Measurements from ENCODE around the gene EPS8L3. TPM values are rescaled to one million over a fixed set of nuclear protein-coding genes. Genes with fewer than 3 reads are reported as not detected.
A peak's percentile ranks its signal among the peaks of the same experiment; 100 is the strongest.

The EPS8L3 gene
- total RNA-seq, 4 donors from 2014 or later = 1.4 TPM; not detected in 3

DNA sequence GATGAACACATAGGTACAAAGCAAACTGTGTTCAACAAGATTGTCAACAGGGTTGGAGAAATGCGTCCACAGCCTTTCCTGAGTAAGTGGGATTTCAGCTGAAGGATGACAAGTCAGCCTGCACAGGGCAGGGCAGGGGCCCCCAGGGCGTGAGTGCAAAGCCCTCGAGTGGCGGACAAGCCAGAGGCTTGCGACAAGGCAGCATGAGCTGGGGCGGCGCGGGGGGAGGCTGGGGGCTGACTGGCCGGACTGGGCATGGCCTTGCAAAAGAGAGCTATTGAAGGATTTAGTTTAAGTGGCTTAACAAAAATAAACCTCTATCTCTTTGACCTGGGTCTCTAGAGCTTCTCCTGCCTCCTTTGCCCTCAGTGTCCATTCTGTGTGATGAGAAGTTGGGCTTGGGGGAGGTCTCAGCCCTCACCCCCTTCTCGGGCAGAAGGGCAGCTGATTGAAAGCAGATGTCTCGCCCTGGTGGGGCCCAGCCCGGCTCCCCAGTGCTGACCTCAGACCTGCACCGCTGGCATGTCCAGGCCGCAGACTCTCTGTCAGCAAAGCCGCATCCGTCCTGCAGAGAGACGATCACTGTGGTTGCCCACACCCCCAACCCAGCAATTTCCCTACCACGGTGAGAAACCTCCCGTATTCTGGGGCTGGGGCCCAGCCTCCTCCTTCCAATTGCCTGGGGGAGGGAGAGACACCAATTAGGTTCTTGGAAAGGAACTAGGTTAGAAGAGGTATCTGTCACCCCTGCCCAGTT lies 24.3 kb upstream of the EPS8L3 start:
- Histone ChIP-seq H3K27me3 (no peaks in the 10 kb centered on the region), H3K36me3 (no peaks in the 10 kb centered on the region), H3K4me1 (peaks cover 22 to 34% of the 10 kb centered on the region in 2 donors), H3K4me3 (no peak overlapping the region), H3K27ac (no peak overlapping the region), H3K9me3 (no peaks in the 10 kb centered on the region)
- TF ChIP-seq POLR2A (IDR thresholded peaks at IDR 0.05) = no peak
- TF ChIP-seq, protein P1, sequence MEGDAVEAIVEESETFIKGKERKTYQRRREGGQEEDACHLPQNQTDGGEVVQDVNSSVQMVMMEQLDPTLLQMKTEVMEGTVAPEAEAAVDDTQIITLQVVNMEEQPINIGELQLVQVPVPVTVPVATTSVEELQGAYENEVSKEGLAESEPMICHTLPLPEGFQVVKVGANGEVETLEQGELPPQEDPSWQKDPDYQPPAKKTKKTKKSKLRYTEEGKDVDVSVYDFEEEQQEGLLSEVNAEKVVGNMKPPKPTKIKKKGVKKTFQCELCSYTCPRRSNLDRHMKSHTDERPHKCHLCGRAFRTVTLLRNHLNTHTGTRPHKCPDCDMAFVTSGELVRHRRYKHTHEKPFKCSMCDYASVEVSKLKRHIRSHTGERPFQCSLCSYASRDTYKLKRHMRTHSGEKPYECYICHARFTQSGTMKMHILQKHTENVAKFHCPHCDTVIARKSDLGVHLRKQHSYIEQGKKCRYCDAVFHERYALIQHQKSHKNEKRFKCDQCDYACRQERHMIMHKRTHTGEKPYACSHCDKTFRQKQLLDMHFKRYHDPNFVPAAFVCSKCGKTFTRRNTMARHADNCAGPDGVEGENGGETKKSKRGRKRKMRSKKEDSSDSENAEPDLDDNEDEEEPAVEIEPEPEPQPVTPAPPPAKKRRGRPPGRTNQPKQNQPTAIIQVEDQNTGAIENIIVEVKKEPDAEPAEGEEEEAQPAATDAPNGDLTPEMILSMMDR (IDR thresholded peaks at IDR 0.05 in 4 of 5, conservative IDR thresholded peaks at IDR 0.05 in 1 of 5) = no peak
- in situ Hi-C loops (cut with MboI; ENCODE audit: low sequenced_read_pairs in 4 of 4) = no loop called here
- peak in 1 of 2 donors; percentile 6 for DNase-seq
- intact Hi-C loops (cut with DNase I; ENCODE audit: low total_unique reads) = no loop called here
- ATAC-seq = no peak

DNA sequence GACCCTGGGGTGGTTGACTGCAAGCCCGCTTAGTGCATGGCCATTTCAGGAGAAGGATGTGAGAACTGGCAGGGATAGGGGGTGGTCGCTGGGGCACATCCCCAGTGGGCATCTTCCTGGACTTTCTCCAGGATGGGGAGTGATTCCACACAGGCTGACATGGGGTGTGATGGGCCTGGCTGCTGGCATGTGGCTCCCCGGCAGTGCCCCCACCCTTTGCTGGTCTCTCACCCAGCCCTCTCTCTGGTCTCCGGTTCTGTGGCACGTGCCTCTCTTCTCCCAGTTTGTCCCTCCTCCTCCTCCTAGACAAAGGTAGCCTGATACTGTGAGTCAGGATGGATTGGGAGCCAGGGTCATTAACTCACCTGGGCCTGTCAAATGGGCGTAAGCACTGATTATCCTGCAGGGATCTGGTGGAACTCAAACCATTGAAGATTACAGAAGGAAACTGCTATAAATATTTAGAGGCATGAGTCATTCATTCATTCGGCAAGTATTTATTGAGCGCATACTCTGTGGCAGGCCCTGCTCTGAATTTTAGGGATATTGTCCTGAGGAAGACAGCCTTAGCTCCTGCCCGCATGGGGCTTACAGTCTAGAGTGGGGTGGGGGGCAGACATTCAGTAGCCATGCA lies 23.6 kb upstream of the EPS8L3 start:
- Histone ChIP-seq H3K9me3 (no peaks in the 10 kb centered on the region), H3K27me3 (no peaks in the 10 kb centered on the region), H3K27ac (no peak overlapping the region), H3K36me3 (no peaks in the 10 kb centered on the region), H3K4me3 (no peak overlapping the region), H3K4me1 (peaks cover 15 to 27% of the 10 kb centered on the region in 2 donors)
- DNase-seq (peak in 1 of 2 donors; percentile 8), ATAC-seq (no peak)
- intact Hi-C loops (cut with DNase I; ENCODE audit: low total_unique reads) (no loop called here), in situ Hi-C loops (cut with MboI; ENCODE audit: low sequenced_read_pairs in 4 of 4) (no loop called here)
- TF ChIP-seq, protein P1 (IDR thresholded peaks at IDR 0.05 in 4 of 5, conservative IDR thresholded peaks at IDR 0.05 in 1 of 5) = no peak
- no peak for TF ChIP-seq POLR2A (IDR thresholded peaks at IDR 0.05)

DNA sequence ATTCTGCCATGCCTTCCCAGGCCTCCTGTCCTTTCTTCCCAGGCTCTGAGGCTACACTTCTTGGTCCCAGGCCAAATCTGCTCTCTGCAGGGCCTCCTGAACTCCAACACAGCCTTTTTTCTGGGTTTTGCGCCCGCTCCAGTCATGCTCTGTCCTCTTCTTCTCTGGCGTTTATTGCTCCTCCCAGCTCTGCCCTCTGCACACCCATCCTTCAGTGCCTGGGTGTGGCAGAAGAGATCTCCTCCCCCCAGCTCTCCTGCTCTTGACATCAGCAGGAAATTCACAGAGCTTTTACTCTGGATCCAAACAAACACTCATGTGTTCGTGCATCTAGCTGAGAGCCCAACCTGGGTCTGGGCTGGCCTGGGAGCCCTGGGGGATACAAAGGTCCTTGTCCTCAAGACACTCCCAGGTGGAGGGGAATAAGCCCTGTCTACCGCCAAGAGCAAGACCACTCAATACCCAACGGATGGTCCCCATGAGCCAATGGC lies 22.9 kb upstream of the EPS8L3 start:
- ATAC-seq = no peak
- DNase-seq = peak in 1 of 2 donors; percentile 5
- no peaks in the 10 kb centered on the region for H3K27me3 ChIP-seq
- H3K9me3 ChIP-seq = no peaks in the 10 kb centered on the region
- intact Hi-C loops (cut with DNase I; ENCODE audit: low total_unique reads) = no loop called here
- H3K36me3 ChIP-seq = no peaks in the 10 kb centered on the region
- TF ChIP-seq, protein P1 (IDR thresholded peaks at IDR 0.05 in 4 of 5, conservative IDR thresholded peaks at IDR 0.05 in 1 of 5) = no peak
- no peak for TF ChIP-seq POLR2A (IDR thresholded peaks at IDR 0.05)
- no peak overlapping the region for H3K4me3 ChIP-seq
- in situ Hi-C loops (cut with MboI; ENCODE audit: low sequenced_read_pairs in 4 of 4) = no loop called here
- peaks cover 7 to 20% of the 10 kb centered on the region in 2 donors for H3K4me1 ChIP-seq
- H3K27ac ChIP-seq = no peak overlapping the region

DNA sequence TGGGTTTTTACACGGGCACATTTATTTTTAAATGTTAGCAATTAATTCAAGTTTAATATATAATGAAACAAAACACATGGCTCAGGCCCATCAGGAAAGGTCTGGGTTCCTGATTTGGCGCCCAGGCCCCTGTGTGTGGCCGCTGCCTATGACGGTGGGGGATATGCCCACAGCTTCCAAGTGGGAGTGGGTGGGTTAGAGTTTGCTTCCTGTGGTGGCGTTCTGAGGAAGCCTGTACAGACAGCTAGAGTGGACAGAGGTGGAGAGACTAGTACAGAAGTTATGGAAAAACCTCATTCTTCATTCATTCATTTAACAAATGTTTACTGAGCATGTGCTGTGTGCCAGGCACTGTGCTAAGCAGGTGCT lies 22.4 kb upstream of the EPS8L3 start:
- Histone ChIP-seq H3K36me3 (no peaks in the 10 kb centered on the region), H3K4me1 (peaks cover 3 to 15% of the 10 kb centered on the region in 2 donors), H3K27ac (no peak overlapping the region), H3K9me3 (no peaks in the 10 kb centered on the region), H3K4me3 (no peak overlapping the region), H3K27me3 (no peaks in the 10 kb centered on the region)
- no peak for TF ChIP-seq POLR2A (IDR thresholded peaks at IDR 0.05)
- TF ChIP-seq, protein P1 (IDR thresholded peaks at IDR 0.05 in 4 of 5, conservative IDR thresholded peaks at IDR 0.05 in 1 of 5) = no peak
- peak in 1 of 2 donors; percentile 4 for DNase-seq
- in situ Hi-C loops (cut with MboI; ENCODE audit: low sequenced_read_pairs in 4 of 4) (no loop called here), intact Hi-C loops (cut with DNase I; ENCODE audit: low total_unique reads) (no loop called here)
- no peak for ATAC-seq
